Measurements from ENCODE around the gene LASP1.

LASP1 gene

GRCh38 chr17:38889745-38890409 is 20.0 kb downstream of the LASP1 start:
- DNase-seq, result no peak

DNA sequence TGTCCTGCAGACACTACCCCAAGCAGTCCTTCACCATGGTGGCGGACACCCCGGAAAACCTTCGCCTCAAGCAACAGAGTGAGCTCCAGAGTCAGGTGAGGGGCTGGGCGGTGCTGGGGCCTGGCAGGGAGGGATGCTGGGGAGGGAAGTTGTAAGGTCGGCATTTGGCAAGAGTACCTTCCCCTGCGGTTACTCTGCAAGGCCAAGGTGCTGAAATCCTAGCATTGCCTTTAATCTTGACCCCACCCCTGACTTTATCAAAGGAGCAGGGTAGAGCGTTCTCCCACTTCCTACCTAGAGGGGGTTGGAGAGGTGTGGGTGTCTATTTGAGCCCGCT is 20.5 kb downstream of the LASP1 start:
- no peak for DNase-seq

DNA sequence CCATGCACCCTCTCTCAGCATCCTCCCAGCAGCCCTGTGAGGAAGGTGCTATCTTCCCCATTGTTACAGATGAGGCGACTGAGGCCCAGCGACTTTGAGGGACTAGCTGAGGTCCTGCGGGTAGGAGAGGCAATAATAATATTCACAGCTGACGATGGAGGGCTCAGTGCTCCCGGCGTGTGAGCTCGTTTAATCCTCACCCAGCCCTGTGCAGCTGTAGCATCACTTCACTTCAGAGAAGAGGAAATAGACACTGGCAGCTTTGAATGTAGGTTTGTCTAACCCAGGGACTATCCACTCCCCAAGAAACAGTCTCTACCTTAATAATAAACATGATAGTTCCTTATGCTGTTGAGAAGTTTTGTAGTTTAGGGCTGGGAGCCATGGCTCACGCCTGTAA is 21.6 kb downstream of the LASP1 start:
- no peak for DNase-seq

DNA sequence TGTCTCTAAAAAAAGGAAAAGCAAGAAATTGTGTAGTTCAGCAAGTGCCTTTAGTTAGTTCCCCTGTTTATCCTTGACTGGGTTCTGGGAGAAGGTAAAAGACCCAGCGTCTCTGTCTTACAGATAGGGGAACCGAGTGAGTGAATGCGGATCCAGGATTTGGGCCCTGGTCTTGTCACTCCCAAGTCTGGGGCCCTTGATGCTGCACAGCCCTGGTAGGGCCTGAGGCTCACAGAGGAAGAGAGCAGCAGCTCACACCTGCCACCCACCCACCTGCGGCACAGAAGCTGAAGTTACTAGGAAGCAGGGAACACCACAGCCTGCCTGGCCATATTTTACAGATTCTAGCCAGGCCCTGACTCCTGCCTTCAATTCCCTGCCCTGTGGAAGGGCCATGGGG is 22.2 kb downstream of the LASP1 start:
- no peak for DNase-seq

DNA sequence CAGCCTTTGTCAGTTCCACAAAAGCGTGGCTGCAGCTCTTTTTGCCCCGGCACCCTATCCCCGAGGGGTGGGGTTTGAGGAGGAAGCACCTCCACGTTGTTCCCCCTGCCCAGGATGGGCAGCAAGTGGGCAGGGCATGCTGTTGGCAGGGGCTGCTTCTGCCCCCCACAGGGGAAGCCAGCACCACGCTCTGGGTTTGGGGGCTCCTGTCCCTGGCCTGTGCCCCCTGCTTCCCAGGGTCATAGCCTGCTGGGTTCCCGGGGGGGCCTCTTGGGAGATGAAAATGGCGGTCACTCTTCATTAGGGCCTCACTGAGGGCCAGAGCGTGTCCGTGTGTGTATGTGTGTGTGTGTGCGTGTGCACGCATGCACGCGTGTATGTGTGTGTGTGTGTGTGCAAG is 22.8 kb downstream of the LASP1 start:
- no peak for DNase-seq

GRCh38 chr17:38893113-38893512 is 23.3 kb downstream of the LASP1 start:
- DNase-seq, result no peak

DNA sequence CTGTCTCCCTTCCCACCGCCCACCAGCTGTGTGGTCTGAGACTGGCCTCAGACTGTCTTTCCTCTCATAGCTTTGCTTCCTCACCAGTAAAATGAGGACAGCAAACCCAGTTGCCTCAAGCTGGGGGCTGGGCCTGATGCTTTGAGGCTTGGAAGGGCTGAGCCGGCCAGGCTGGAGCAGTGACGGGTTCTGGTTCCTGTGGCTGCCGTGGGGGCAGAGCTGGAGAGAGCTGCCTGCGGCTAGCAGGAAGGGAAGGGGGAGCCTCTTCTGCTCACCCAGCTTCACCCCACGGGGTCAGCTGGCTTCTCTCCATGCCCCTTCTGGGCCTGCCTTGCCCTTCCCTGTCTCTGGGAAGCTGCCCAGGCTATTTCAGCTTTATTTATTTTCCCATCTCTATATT is 23.7 kb downstream of the LASP1 start:
- DNase-seq, result no peak

DNA sequence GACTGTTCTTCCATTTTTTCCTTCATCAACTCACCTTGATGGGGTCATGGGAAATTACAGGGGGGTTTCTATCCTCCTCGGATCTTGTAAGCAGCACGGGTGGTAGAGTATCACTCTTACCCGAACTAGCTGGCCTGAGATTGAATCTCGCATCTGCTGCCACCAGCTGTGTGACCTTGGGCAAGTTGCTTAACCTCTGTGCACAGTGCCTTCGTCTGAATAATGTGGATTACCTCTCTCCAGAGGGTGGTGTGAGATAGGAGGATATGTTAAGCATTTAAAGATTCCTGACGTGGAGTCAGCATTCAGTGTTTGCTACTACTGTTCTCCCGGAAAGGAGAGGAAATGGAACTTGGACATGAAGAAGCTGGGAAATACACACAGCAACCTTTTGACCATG is 24.4 kb downstream of the LASP1 start:
- DNase-seq, result no peak

- no peak for DNase-seq
Observed at GRCh38 chr17:38896346-38896954, 26.6 kb downstream of the LASP1 start.

DNA sequence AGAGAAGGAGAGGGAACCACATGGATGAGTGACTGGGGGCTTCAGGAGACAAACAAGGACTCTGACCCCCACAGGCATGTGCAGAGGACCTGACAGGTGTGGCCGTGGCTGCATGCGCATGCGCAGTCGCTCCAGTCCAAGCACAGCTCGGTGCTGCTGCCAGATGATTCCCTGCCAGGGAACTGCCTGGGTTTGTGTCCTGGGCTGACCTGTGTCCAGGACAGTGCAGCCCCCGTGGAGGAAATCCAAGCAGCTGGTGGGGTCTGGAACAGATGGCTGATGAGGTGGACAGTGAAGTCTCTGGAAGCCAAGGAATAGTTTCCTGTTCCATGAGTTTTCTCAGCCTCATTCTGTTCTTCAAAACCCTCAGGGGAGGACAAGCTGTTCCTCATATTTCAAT is 27.3 kb downstream of the LASP1 start:
- DNase-seq, result no peak

GRCh38 chr17:38897671-38898290 is 27.9 kb downstream of the LASP1 start:
- no peak for DNase-seq

- DNase-seq, result no peak
Observed at GRCh38 chr17:38898291-38898679, 28.4 kb downstream of the LASP1 start.

GRCh38 chr17:38898812-38899348 is 29.0 kb downstream of the LASP1 start:
- no peak for DNase-seq

- DNase-seq, result no peak
Observed at GRCh38 chr17:38899421-38899820, 29.6 kb downstream of the LASP1 start.

- DNase-seq, result peak; percentile 100
Observed at GRCh38 chr17:38900978-38901656, 31.3 kb downstream of the LASP1 start.

DNA sequence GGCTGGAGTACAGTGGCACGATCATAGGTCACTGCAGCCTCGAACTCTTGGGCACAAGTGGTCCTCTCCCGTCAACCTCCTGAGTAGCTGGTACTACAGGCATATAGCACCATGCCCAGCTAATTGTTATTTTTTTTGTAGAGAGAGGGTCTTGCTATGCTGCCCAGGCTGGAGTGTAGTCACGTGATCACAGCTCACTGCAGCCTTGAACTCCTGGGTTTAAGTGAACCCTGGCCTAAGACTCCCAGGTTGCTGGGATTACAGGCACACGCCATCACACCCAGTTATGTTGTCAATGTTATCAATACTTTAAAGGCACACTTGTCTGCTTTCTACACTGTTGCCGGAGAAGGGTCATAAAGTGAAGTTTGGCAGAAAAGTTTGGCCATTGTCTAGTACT is 33.5 kb downstream of the LASP1 start:
- DNase-seq, result no peak

- no peak for DNase-seq
Observed at GRCh38 chr17:38904892-38905291, 35.0 kb downstream of the LASP1 start.

GRCh38 chr17:38905375-38905774 is 35.5 kb downstream of the LASP1 start:
- no peak for DNase-seq

- DNase-seq, result no peak
Observed at GRCh38 chr17:38906460-38907228, 36.8 kb downstream of the LASP1 start.

DNA sequence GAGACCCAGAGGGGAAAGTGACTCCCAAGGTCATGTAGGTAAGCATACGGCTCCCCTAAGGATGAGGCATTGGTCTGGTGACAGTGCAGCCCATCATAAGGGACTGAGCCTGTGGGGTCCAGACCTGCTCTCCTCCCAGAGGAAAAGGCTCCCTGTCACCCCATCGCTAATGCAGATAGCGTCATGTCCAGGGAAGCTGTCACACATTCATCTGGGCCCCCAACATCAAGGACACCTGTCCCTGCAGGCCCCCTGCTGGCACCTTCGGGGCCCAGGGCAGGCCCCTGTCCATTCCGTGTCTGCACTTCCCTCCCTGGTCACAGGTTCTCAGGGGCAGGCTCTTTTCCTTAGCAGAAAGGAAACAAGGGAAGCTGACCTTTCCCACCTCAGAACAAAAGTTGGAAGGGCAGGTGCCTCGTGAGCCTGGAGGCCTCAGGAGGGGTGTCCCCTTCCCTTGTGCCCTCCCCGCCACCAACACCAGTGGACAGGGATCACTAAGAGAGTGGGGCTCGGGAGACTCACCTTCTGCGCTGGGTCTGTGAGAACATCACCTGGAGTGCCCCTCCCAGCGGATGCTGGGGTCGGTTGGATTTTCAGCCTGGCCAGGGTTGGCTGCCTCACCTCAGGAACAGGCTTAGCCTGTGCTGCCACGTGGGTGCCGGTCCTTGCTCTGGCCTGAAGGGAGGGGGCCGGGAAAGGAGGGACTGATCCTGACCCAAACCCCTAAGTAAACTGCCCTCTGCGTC is 38.2 kb downstream of the LASP1 start:
- DNase-seq, result no peak

DNA sequence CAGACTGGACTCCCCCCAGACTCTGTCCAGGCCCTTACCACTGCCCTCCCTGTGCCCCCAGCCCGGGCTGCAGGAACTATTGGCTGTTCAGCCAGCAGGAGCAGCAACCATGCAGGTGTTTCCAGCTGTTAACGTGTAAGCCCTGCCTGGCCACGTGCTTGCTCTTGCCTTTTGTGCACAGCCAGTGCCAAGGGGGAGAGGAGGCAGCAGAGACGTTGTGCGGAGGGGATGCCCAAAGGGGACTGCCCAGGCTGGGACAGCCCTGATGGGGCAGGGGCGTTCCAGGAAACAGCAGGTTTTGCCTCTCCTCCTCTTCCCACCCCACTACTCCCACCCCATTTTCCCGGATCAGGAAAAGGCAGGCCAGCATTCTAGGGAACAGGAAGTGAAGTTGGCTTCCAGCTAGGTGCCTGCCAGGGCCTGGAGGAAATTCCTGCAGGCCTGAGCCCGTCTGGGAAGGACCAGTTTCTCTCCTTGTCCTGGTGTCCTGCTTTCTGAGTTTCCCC is 38.9 kb downstream of the LASP1 start:
- no peak for DNase-seq

GRCh38 chr17:38910325-38910724 is 40.5 kb downstream of the LASP1 start:
- DNase-seq, result no peak
